SK-N-SH (cell line): Measurements from ENCODE around the gene SLC35F1. TPM values are rescaled to one million over a fixed set of nuclear protein-coding genes. Genes with fewer than 3 reads are reported as not detected.

Source experiments
- CTCF ChIA-PET: fragments of 300-600, 350-600 bp; formaldehyde crosslinking; extraction: SDS; loops from one replicate; lab custom pipeline; 2021; lab: Yijun Ruan, JAX
- POLR2A ChIA-PET: fragments of 350-600 bp; sonication (Branson Sonifier 250); formaldehyde crosslinking; extraction: SDS; loops from one replicate; lab custom pipeline; 2020; ENCODE audit warnings: antibody characterized with exemption, inconsistent platforms; lab: Yijun Ruan, JAX
- DNase-seq: peaks from one replicate; pipeline ENCODE4 v3.0.0; 2012
- H2AFZ ChIP-seq: fragments of 200-600 bp; sonication (generic); 2 replicates; pipeline ENCODE4 v1.8.1; 2016; ENCODE audit warnings: antibody characterized with exemption, mild to moderate bottlenecking, low read depth
- H3F3A ChIP-seq: fragments of 200-600 bp; sonication (generic); replicated peaks from 2 replicates; pipeline ENCODE3; 2016; ENCODE audit warnings: antibody characterized with exemption, mild to moderate bottlenecking; ENCODE audit not compliant: insufficient read depth
- H3K27ac ChIP-seq, 2 experiments: fragments of 200-500 bp in 1 of 2; fragments of 200-600 bp in 1 of 2; sonication (Bioruptor generic) in 1 of 2; sonication (generic), shearing (Covaris generic) in 1 of 2; 2 replicates each; pipeline versions ENCODE4 v1.5.1 to v1.6.1; 2014 to 2016; ENCODE audit warnings: low read depth in 2 of 2, inconsistent platforms in 1 of 2, low read length in 1 of 2, mild to moderate bottlenecking in 1 of 2, mixed read lengths in 1 of 2
- H3K27me3 ChIP-seq: fragments of 200-600 bp; sonication (generic), shearing (Covaris generic); 2 replicates; pipeline ENCODE4 v1.6.1; 2016; ENCODE audit warnings: mixed run types; ENCODE audit not compliant: insufficient read depth
- H3K36me3 ChIP-seq, 2 experiments: fragments of 200-500 bp in 1 of 2; fragments of 200-600 bp in 1 of 2; sonication (Bioruptor generic) in 1 of 2; sonication (generic) in 1 of 2; replicated peaks in 1 of 2; 2 replicates each; pipeline versions ENCODE3 to v1.5.1; 2014 to 2016; ENCODE audit warnings: low read length in 1 of 2, mild to moderate bottlenecking in 1 of 2; ENCODE audit not compliant: insufficient read depth in 2 of 2, control insufficient read depth in 1 of 2
- H3K4me1 ChIP-seq, 2 experiments: fragments of 200-500 bp in 1 of 2; fragments of 200-600 bp in 1 of 2; sonication (Bioruptor generic) in 1 of 2; sonication (generic), shearing (Covaris generic) in 1 of 2; 2 replicates each; pipeline versions ENCODE4 v1.5.1 to v1.6.1; 2014 to 2016; ENCODE audit warnings: low read depth in 1 of 2, low read length in 1 of 2, mixed run types in 1 of 2; ENCODE audit not compliant: insufficient read depth in 2 of 2, control insufficient read depth in 1 of 2
- H3K4me2 ChIP-seq: fragments of 200-600 bp; sonication (generic), shearing (Covaris generic); 2 replicates; pipeline ENCODE4 v1.6.1; 2017; ENCODE audit warnings: mixed run types
- H3K4me3 ChIP-seq, 2 experiments: fragments of 200-500 bp in 1 of 2; fragments of 200-600 bp in 1 of 2; sonication (Bioruptor generic) in 1 of 2; sonication (generic), shearing (Covaris generic) in 1 of 2; 2 replicates each; pipeline versions ENCODE4 v1.5.1 to v1.8.1; 2014 to 2016; ENCODE audit warnings: low read depth in 2 of 2, inconsistent platforms in 1 of 2, low read length in 1 of 2, mild to moderate bottlenecking in 1 of 2, mixed read lengths in 1 of 2, moderate library complexity in 1 of 2
- H3K79me2 ChIP-seq: fragments of 200-600 bp; sonication (generic); 2 replicates; pipeline ENCODE4 v1.8.1; 2017; ENCODE audit warnings: mild to moderate bottlenecking; ENCODE audit not compliant: insufficient read depth
- H3K9ac ChIP-seq: fragments of 200-600 bp; sonication (generic); 2 replicates; pipeline ENCODE4 v1.6.1; 2017; ENCODE audit warnings: mixed run types
- H3K9me2 ChIP-seq: fragments of 200-600 bp; sonication (generic); 2 replicates; pipeline ENCODE4 v1.6.1; 2017; ENCODE audit warnings: mixed run types
- H3K9me3 ChIP-seq: fragments of 200-600 bp; sonication (generic); 2 replicates; pipeline ENCODE4 v1.6.1; 2017; ENCODE audit warnings: mixed run types, mild to moderate bottlenecking, moderate library complexity
- H4K20me1 ChIP-seq: fragments of 200-600 bp; sonication (generic); 2 replicates; pipeline ENCODE4 v1.6.1; 2017; ENCODE audit warnings: mild to moderate bottlenecking, mixed run types; ENCODE audit not compliant: insufficient read depth
- CHD2 ChIP-seq: fragments of 150-350 bp; IDR thresholded peaks from 2 replicates; pipeline ENCODE4 v1.6.1; 2018; ENCODE audit warnings: low read length; ENCODE audit not compliant: partially characterized antibody
- CTCF ChIP-seq: fragments of 200-600 bp; sonication (generic); IDR thresholded peaks from 2 replicates; pipeline ENCODE4 v1.6.1; 2017; ENCODE audit warnings: antibody characterized with exemption, mild to moderate bottlenecking, moderate library complexity
- FOXM1 ChIP-seq: IDR thresholded peaks from 2 replicates; pipeline ENCODE4 v1.4.0; 2012; ENCODE audit warnings: low read depth, mild to moderate bottlenecking
- GABPA ChIP-seq: IDR thresholded peaks from 2 replicates; pipeline ENCODE4 v1.4.0; 2012; ENCODE audit warnings: low read depth, mild to moderate bottlenecking
- GATA2 ChIP-seq: sonication (generic); formaldehyde crosslinking; IDR thresholded peaks from 2 replicates; pipeline ENCODE4 v1.5.0; 2020; ENCODE audit warnings: mild to moderate bottlenecking, missing genetic modification reagents
- JUND ChIP-seq: IDR thresholded peaks from 2 replicates; pipeline ENCODE4 v1.4.0; 2012
- MXI1 ChIP-seq: IDR thresholded peaks from 2 replicates; pipeline ENCODE4 v1.6.1; 2012; ENCODE audit warnings: mild to moderate bottlenecking, low read depth, low read length, improper control_type of control experiment
- PBX3 ChIP-seq: IDR thresholded peaks from 2 replicates; pipeline ENCODE4; 2012
- POLR2AphosphoS5 ChIP-seq: IDR thresholded peaks from 2 replicates; pipeline ENCODE4 v1.6.1; 2012; ENCODE audit warnings: low read depth, low read length
- RAD21 ChIP-seq: IDR thresholded peaks from 2 replicates; pipeline ENCODE4 v1.6.1; 2012; ENCODE audit warnings: mild to moderate bottlenecking, low read length
- RXRA ChIP-seq: IDR thresholded peaks from 2 replicates; pipeline ENCODE4 v1.4.0; 2012; ENCODE audit warnings: low read depth, mild to moderate bottlenecking, borderline replicate concordance
- SMC3 ChIP-seq: IDR thresholded peaks from 2 replicates; pipeline ENCODE4 v1.6.1; 2012; ENCODE audit warnings: low read depth, low read length, improper control_type of control experiment
- TAF1 ChIP-seq: IDR thresholded peaks from 2 replicates; pipeline ENCODE4 v1.6.1; 2012; ENCODE audit warnings: low read depth, mild to moderate bottlenecking, low read length, moderate library complexity, borderline replicate concordance
- TEAD4 ChIP-seq: IDR thresholded peaks from 2 replicates; pipeline ENCODE4 v1.4.0; 2012; ENCODE audit warnings: mild to moderate bottlenecking, borderline replicate concordance; ENCODE audit not compliant: insufficient read depth
- ZBTB33 ChIP-seq: IDR thresholded peaks from 2 replicates; pipeline ENCODE4 v1.4.0; 2012; ENCODE audit warnings: low read depth, borderline replicate concordance
- WGBS: methylation state at CpG from one replicate; pipeline ENCODE4 v1.1.6; 2017; ENCODE audit warnings: low lambda C conversion rate; 5-methylcytosine and 5-hydroxymethylcytosine counted together
- polyA plus RNA-seq, 3 experiments: library from polyadenylated mRNA; depleted of rRNA; stranded (reverse); fragments of >200 nt; gene quantifications; 2 replicates each; pipeline ENCODE4 v1.2.3, GENCODE V29; 2012

The SLC35F1 gene
- polyA plus RNA-seq, 1 of the 3 experiments (the other 2 are of a cell fraction): under 0.01 TPM

- Histone ChIP-seq H3K4me3 (no peak overlapping the region), H2AFZ (no peak overlapping the region), H3F3A (no peaks in the 10 kb centered on the region), H3K4me2 (no peak overlapping the region), H3K9me3 (no peaks in the 10 kb centered on the region), H3K4me1 (no peaks in the 10 kb centered on the region; a peak in 1 of 4 replicates), H3K27me3 (no peaks in the 10 kb centered on the region), H4K20me1 (no peaks in the 10 kb centered on the region), H3K36me3 (no peaks in the 10 kb centered on the region), H3K9me2 (no peaks in the 10 kb centered on the region), H3K79me2 (no peaks in the 10 kb centered on the region), H3K27ac (no peak overlapping the region), H3K9ac (no peak overlapping the region)
- 38% methylated on average over 2 of the region's 2 CpGs for WGBS
- no peak for DNase-seq
- POLR2A ChIA-PET: no interaction called here
- TF ChIP-seq TEAD4: no peak
- no peak for TF ChIP-seq JUND
- no peak for TF ChIP-seq MXI1
- TF ChIP-seq TAF1: no peak
- TF ChIP-seq GATA2 (CRISPR knock-in tag): no peak
- TF ChIP-seq CHD2: no peak
- TF ChIP-seq ZBTB33: no peak
- TF ChIP-seq PBX3: no peak
- TF ChIP-seq POLR2AphosphoS5: no peak
- no peak for TF ChIP-seq FOXM1
- TF ChIP-seq GABPA: no peak
- CTCF ChIA-PET: interaction anchor here (2.1 kb wide), 1 partner anchor 22 kb away, joined by 6 read pairs; no protein-coding TSS in a partner anchor
Observed at GRCh38 chr6:118260833-118261232, 353.8 kb downstream of the SLC35F1 start.

GRCh38 chr6:118263921-118264486 is 356.9 kb downstream of the SLC35F1 start:
- CTCF ChIA-PET: interaction anchor here (0.7 to 2.8 kb wide), 9 partner anchors 8 to 289 kb away, joined by 3 to 18 read pairs (median 3); no protein-coding TSS in a partner anchor
- H2AFZ ChIP-seq: no peak overlapping the region
- H3K36me3 ChIP-seq: no peaks in the 10 kb centered on the region
- H3K4me2 ChIP-seq: no peak overlapping the region
- WGBS: 5% methylated on average over 2 of the region's 2 CpGs
- no peaks in the 10 kb centered on the region for H3K9me3 ChIP-seq
- H3K27me3 ChIP-seq: no peaks in the 10 kb centered on the region
- H3K4me3 ChIP-seq: peak overlapping the region in 1 of 2 experiments; percentile 29; a peak in 1 of 4 replicates
- POLR2A ChIA-PET: no interaction called here
- H3K9me2 ChIP-seq: no peaks in the 10 kb centered on the region
- no peak overlapping the region for H3K9ac ChIP-seq
- peak; percentile 30 for DNase-seq
- H3K4me1 ChIP-seq: no peaks in the 10 kb centered on the region; a peak in 1 of 4 replicates
- H4K20me1 ChIP-seq: no peaks in the 10 kb centered on the region
- no peak overlapping the region for H3K27ac ChIP-seq
- no peaks in the 10 kb centered on the region for H3K79me2 ChIP-seq
- TF ChIP-seq JUND: no peak
- peak; percentile 36; the same call in 1 of the 2 replicates for TF ChIP-seq CTCF
- TF ChIP-seq RXRA: no peak
- 0 out of 2 replicates have a peak, but pooled peaks have one; percentile 25 for TF ChIP-seq SMC3
- peak; percentile 70 for TF ChIP-seq RAD21
- no peaks in the 10 kb centered on the region for H3F3A ChIP-seq
